Liver (tissue), 9 donors: ENCODE results near the gene LRRC15. TPM values are rescaled to one million over a fixed set of nuclear protein-coding genes. Genes with fewer than 3 reads are reported as not detected.

Experiments
- DNase-seq: peaks from one replicate; pipeline ENCODE4 v3.0.0-alpha.2; 2017; ENCODE audit warnings: low spot score
- H3K27ac ChIP-seq, 2 donors: one replicate each; pipeline ENCODE4 v1.7.0; 2013; ENCODE audit warnings: inconsistent platforms in 2 of 2, low read length in 2 of 2, control low read depth in 1 of 2, low read depth in 1 of 2, mild to moderate bottlenecking in 1 of 2
- H3K27me3 ChIP-seq, 4 donors: one replicate each; pipeline versions ENCODE4 v1.6.1 to v1.7.0; 2013; ENCODE audit warnings: low read length in 3 of 4, inconsistent platforms in 1 of 4, mild to moderate bottlenecking in 1 of 4, moderate library complexity in 1 of 4; ENCODE audit not compliant: control insufficient read depth in 4 of 4, insufficient read depth in 4 of 4
- H3K36me3 ChIP-seq, 4 donors: one replicate each; pipeline versions ENCODE4 v1.6.1 to v1.7.0; 2013; ENCODE audit warnings: low read length in 3 of 4, mild to moderate bottlenecking in 3 of 4, low read depth in 1 of 4, moderate library complexity in 1 of 4; ENCODE audit not compliant: control insufficient read depth in 4 of 4, insufficient read depth in 3 of 4
- H3K4me1 ChIP-seq, 4 donors: one replicate each; pipeline versions ENCODE4 v1.6.1 to v1.7.0; 2013; ENCODE audit warnings: low read length in 3 of 4, mild to moderate bottlenecking in 3 of 4, moderate library complexity in 1 of 4; ENCODE audit not compliant: control insufficient read depth in 4 of 4, insufficient read depth in 4 of 4
- H3K4me3 ChIP-seq, 3 donors: one replicate each; pipeline versions ENCODE4 v1.6.1 to v1.7.0; 2013; ENCODE audit warnings: low read length in 3 of 3, control low read depth in 1 of 3, low read depth in 1 of 3, mild to moderate bottlenecking in 1 of 3
- H3K9ac ChIP-seq, 2 donors: one replicate each; pipeline ENCODE4 v1.7.0; 2013; ENCODE audit warnings: low read length in 2 of 2, mild to moderate bottlenecking in 2 of 2, moderate library complexity in 2 of 2, control low read depth in 1 of 2, low read depth in 1 of 2
- H3K9me3 ChIP-seq, 4 donors: one replicate each; pipeline versions ENCODE4 v1.6.1 to v1.7.0; 2013; ENCODE audit warnings: low read length in 3 of 4; ENCODE audit not compliant: control insufficient read depth in 4 of 4
- ATF3 ChIP-seq: IDR thresholded peaks from 2 replicates; pipeline ENCODE4 v1.6.1; 2016; ENCODE audit warnings: antibody characterized with exemption
- CTCF ChIP-seq: fragments of 150-350 bp; IDR thresholded peaks from 2 replicates; pipeline ENCODE4 v1.5.1; 2017; ENCODE audit warnings: improper control_type of control experiment, low read depth, low read length; ENCODE audit not compliant: missing input control
- EGR1 ChIP-seq, 2 donors: IDR thresholded peaks; 2 replicates each; pipeline ENCODE4 v1.6.1; 2016 to 2018; ENCODE audit warnings: antibody characterized with exemption in 2 of 2, low read depth in 2 of 2
- FOXA1 ChIP-seq: IDR thresholded peaks from 2 replicates; pipeline ENCODE4 v1.6.1; 2016; ENCODE audit warnings: antibody characterized with exemption
- FOXA2 ChIP-seq: IDR thresholded peaks from 2 replicates; pipeline ENCODE4 v1.6.1; 2016; ENCODE audit warnings: antibody characterized with exemption
- GABPA ChIP-seq, 2 donors: IDR thresholded peaks in 1 of 2; conservative IDR thresholded peaks in 1 of 2; 2 replicates each; pipeline ENCODE4 v1.6.1; 2016; ENCODE audit warnings: antibody characterized with exemption in 2 of 2, mild to moderate bottlenecking in 1 of 2, moderate library complexity in 1 of 2
- HNF4A ChIP-seq, 2 donors: conservative IDR thresholded peaks; 2 replicates each; pipeline ENCODE4 v1.6.1; 2016; ENCODE audit warnings: antibody characterized with exemption in 2 of 2, mild to moderate bottlenecking in 2 of 2
- HNF4G ChIP-seq: IDR thresholded peaks from 2 replicates; pipeline ENCODE4 v1.6.1; 2016; ENCODE audit warnings: antibody characterized with exemption
- JUND ChIP-seq, 2 donors: IDR thresholded peaks; 2 replicates each; pipeline ENCODE4 v1.6.1; 2016; ENCODE audit warnings: antibody characterized with exemption in 2 of 2
- MAX ChIP-seq: IDR thresholded peaks from 2 replicates; pipeline ENCODE4 v1.6.1; 2016; ENCODE audit warnings: antibody characterized with exemption
- NR2F2 ChIP-seq: IDR thresholded peaks from 2 replicates; pipeline ENCODE4 v1.6.1; 2016; ENCODE audit warnings: antibody characterized with exemption
- RAD21 ChIP-seq, 2 donors: IDR thresholded peaks; 2 replicates each; pipeline ENCODE4 v1.6.1; 2016; ENCODE audit warnings: antibody characterized with exemption in 2 of 2, mild to moderate bottlenecking in 2 of 2
- REST ChIP-seq: IDR thresholded peaks from 2 replicates; pipeline ENCODE4 v1.6.1; 2016; ENCODE audit warnings: antibody characterized with exemption, mild to moderate bottlenecking
- RXRA ChIP-seq, 2 donors: IDR thresholded peaks; 2 replicates each; pipeline ENCODE4 v1.6.1; 2017 to 2018; ENCODE audit warnings: antibody characterized with exemption in 2 of 2, mild to moderate bottlenecking in 1 of 2
- SP1 ChIP-seq: IDR thresholded peaks from 2 replicates; pipeline ENCODE4 v1.6.1; 2018; ENCODE audit warnings: antibody characterized with exemption, mild to moderate bottlenecking
- TAF1 ChIP-seq: conservative IDR thresholded peaks from 2 replicates; pipeline ENCODE4 v1.6.1; 2016; ENCODE audit warnings: antibody characterized with exemption, mild to moderate bottlenecking
- YY1 ChIP-seq: IDR thresholded peaks from 2 replicates; pipeline ENCODE4 v1.6.1; 2016; ENCODE audit warnings: antibody characterized with exemption, mild to moderate bottlenecking
- ZBTB33 ChIP-seq: IDR thresholded peaks from 2 replicates; pipeline ENCODE4 v1.6.1; 2016; ENCODE audit warnings: antibody characterized with exemption
- WGBS: extraction: QIAGEN DNeasy Blood & Tissue Kit; methylation state at CpG from one replicate; pipeline ENCODE4 v1.1.7; 2013; 5-methylcytosine and 5-hydroxymethylcytosine counted together
- polyA plus RNA-seq, 2 donors: library from polyadenylated mRNA; stranded (reverse) in 1 of 2; unstranded in 1 of 2; fragments of 200-250 nt in 1 of 2; fragments of >200 nt in 1 of 2; fragmentation: Nextera tagmentation in 1 of 2; extraction: Ambion mirVana in 1 of 2; gene quantifications; one replicate each; pipeline versions ENCODE4 v1.2.1 to v1.2.3, GENCODE V29; 2013 to 2015
- total RNA-seq, 2 donors: library from RNA; depleted of rRNA; stranded (reverse); fragments of >200 nt; gene quantifications; one replicate each; pipeline ENCODE4 v1.2.3, GENCODE V29; 2014
- donor health status: healthy.
- donor health status: healthy.
- donor health status: healthy.
- donor health status: healthy.
- donor health status: healthy.

The LRRC15 gene
- total and polyA plus RNA-seq, 4 donors: 0.03 to 0.08 (median 0.05) TPM; not detected in 1

GRCh38 chr3:194382892-194383223 is 13.3 kb upstream of the LRRC15 start:
- no peak overlapping the region for H3K9ac ChIP-seq
- H3K27ac ChIP-seq: no peak overlapping the region
- WGBS: 84% methylated on average over 9 of the region's 9 CpGs
- no peak overlapping the region for H3K4me3 ChIP-seq
- TF ChIP-seq JUND (IDR thresholded peaks at IDR 0.05) (no peak), MAX (no peak), FOXA1 (no peak)
- H3K27me3 ChIP-seq: no peaks in the 10 kb centered on the region
- H3K9me3 ChIP-seq: no peaks in the 10 kb centered on the region
- H3K36me3 ChIP-seq: no peaks in the 10 kb centered on the region
- DNase-seq: no peak
- H3K4me1 ChIP-seq: no peaks in the 10 kb centered on the region

- DNase-seq: no peak
- no peak for TF ChIP-seq YY1
- no peak for TF ChIP-seq EGR1 (IDR thresholded peaks at IDR 0.05; ENCODE audit: low read depth in 2 of 2)
- TF ChIP-seq FOXA1: no peak
- no peak for TF ChIP-seq ATF3
- no peak for TF ChIP-seq FOXA2
- TF ChIP-seq NR2F2: no peak
- no peak for TF ChIP-seq HNF4G
- no peak for TF ChIP-seq ZBTB33
- no peak for TF ChIP-seq SP1
- no peak for TF ChIP-seq JUND (IDR thresholded peaks at IDR 0.05)
- TF ChIP-seq HNF4A (conservative IDR thresholded peaks at IDR 0.05): no peak
- no peak for TF ChIP-seq GABPA (IDR thresholded peaks at IDR 0.05 in 1 of 2, conservative IDR thresholded peaks at IDR 0.05 in 1 of 2)
- no peak for TF ChIP-seq MAX
- no peak for TF ChIP-seq REST
- TF ChIP-seq RXRA (IDR thresholded peaks at IDR 0.05): no peak
- TF ChIP-seq CTCF: no peak
- no peak for TF ChIP-seq TAF1
- TF ChIP-seq RAD21 (IDR thresholded peaks at IDR 0.05): no peak
- Histone ChIP-seq H3K36me3 (no peaks in the 10 kb centered on the region), H3K27ac (no peak overlapping the region), H3K9me3 (no peaks in the 10 kb centered on the region), H3K4me3 (no peak overlapping the region), H3K4me1 (no peaks in the 10 kb centered on the region), H3K27me3 (peaks cover 0 to 2% (median 0%) of the 10 kb centered on the region in 4 donors), H3K9ac (no peak overlapping the region)
- WGBS: 64% methylated on average over 20 of the region's 20 CpGs
Observed at GRCh38 chr3:194382196-194382891, 12.8 kb upstream of the LRRC15 start.
